Endothelial cell of umbilical vein (primary cell): ENCODE measurements around the gene DHX16. TPM values are rescaled to one million over a fixed set of nuclear protein-coding genes. Genes with fewer than 3 reads are reported as not detected.
A peak's percentile ranks its signal among the peaks of the same experiment; 100 is the strongest.

Source experiments
- BruUV-seq: library from RNA; stranded (reverse); fragments of 400-500 nt; replicated peaks from 2 replicates; lab custom pipeline; 2021; lab: Mats Ljungman, UMichigan
- CTCF ChIA-PET: fragments of 300-600, 350-600 bp; sonication (Branson Sonifier 250); formaldehyde crosslinking; loops from one replicate; lab custom pipeline; 2021; ENCODE audit warnings: antibody characterized with exemption, inconsistent platforms; lab: Charles Lee
- POLR2A ChIA-PET: fragments of 300-600, 350-600 bp; sonication (Branson Sonifier 250); formaldehyde crosslinking; loops from one replicate; lab custom pipeline; 2021; ENCODE audit warnings: antibody characterized with exemption, inconsistent platforms; lab: Charles Lee
- DNase-seq: peaks from one replicate; pipeline ENCODE4 v3.0.0-alpha.2; 2011; ENCODE audit warnings: low read depth, low spot score
- FAIRE-seq: peaks from 2 replicates; lab custom pipeline; 2011; peaks lifted over from hg19 to GRCh38; lab: Jason Lieb, UNC
- H2AFZ ChIP-seq: 2 replicates; pipeline ENCODE4 v1.6.0; 2012; ENCODE audit warnings: low read depth, low read length, control low read depth, inconsistent platforms
- H3K27ac ChIP-seq: 2 replicates; pipeline ENCODE4 v1.5.1; 2011; ENCODE audit warnings: low read depth, mild to moderate bottlenecking, control low read depth, low read length, moderate library complexity; ENCODE audit not compliant: insufficient read depth
- H3K27me3 ChIP-seq, 2 experiments: 2 replicates each; pipeline versions ENCODE4 v1.6.0 to v1.6.1; 2011; ENCODE audit warnings: low read length in 2 of 2, mixed read lengths in 1 of 2; ENCODE audit not compliant: control insufficient read depth in 2 of 2, insufficient read depth in 2 of 2
- H3K36me3 ChIP-seq, 2 experiments: 2 replicates in 1 of 2; 3 replicates in 1 of 2; pipeline ENCODE4 v1.5.1; 2011; ENCODE audit warnings: low read length in 2 of 2, mild to moderate bottlenecking in 1 of 2, moderate library complexity in 1 of 2; ENCODE audit not compliant: control insufficient read depth in 2 of 2, insufficient read depth in 2 of 2; ENCODE audit errors: extremely low read depth in 1 of 2
- H3K4me1 ChIP-seq: 3 replicates; pipeline ENCODE4 v1.5.1; 2011; ENCODE audit warnings: mild to moderate bottlenecking, low read length; ENCODE audit not compliant: control insufficient read depth, insufficient read depth; ENCODE audit errors: extremely low read depth
- H3K4me2 ChIP-seq: 2 replicates; pipeline ENCODE4 v1.6.1; 2011; ENCODE audit warnings: low read length, control low read depth, mixed read lengths; ENCODE audit not compliant: insufficient read depth
- H3K4me3 ChIP-seq, 3 experiments: fragments of 200-600 bp in 1 of 3; sonication (generic), shearing (Covaris generic) in 1 of 3; replicated peaks in 1 of 3; 2 replicates each; pipeline ENCODE4 v1.5.1; 2011 to 2016; ENCODE audit warnings: control low read depth in 3 of 3, low read length in 3 of 3, mild to moderate bottlenecking in 2 of 3, inconsistent platforms in 1 of 3, low read depth in 1 of 3, moderate library complexity in 1 of 3; ENCODE audit not compliant: insufficient read depth in 1 of 3
- H3K79me2 ChIP-seq: 2 replicates; pipeline ENCODE4 v1.6.0; 2012; ENCODE audit warnings: low read length, inconsistent platforms; ENCODE audit not compliant: control insufficient read depth, insufficient read depth
- H3K9ac ChIP-seq: replicated peaks from 2 replicates; pipeline ENCODE3; 2011; ENCODE audit warnings: low read length, control low read depth; ENCODE audit not compliant: insufficient read depth; ENCODE audit errors: extremely low read depth
- H3K9me1 ChIP-seq: replicated peaks from 3 replicates; pipeline ENCODE4 v1.6.0; 2011; ENCODE audit warnings: mild to moderate bottlenecking, low read length; ENCODE audit not compliant: control insufficient read depth, insufficient read depth; ENCODE audit errors: extremely low read depth
- H3K9me3 ChIP-seq: replicated peaks from 2 replicates; pipeline ENCODE4 v1.5.1; 2012; ENCODE audit warnings: low read length, inconsistent platforms; ENCODE audit not compliant: control insufficient read depth, insufficient read depth
- H4K20me1 ChIP-seq: replicated peaks from 2 replicates; pipeline ENCODE3; 2011; ENCODE audit warnings: mild to moderate bottlenecking, low read length; ENCODE audit not compliant: control insufficient read depth, insufficient read depth; ENCODE audit errors: extremely low read depth
- GATA2 ChIP-seq: IDR thresholded peaks from 2 replicates; pipeline ENCODE4 v1.7.0; 2011; ENCODE audit warnings: low read depth, mild to moderate bottlenecking, moderate library complexity, mixed read lengths, low read length; ENCODE audit not compliant: insufficient read length, insufficient read depth
- JUN ChIP-seq: IDR thresholded peaks from 2 replicates; pipeline ENCODE4 v1.6.1; 2011; ENCODE audit warnings: borderline replicate concordance, low read depth; ENCODE audit not compliant: insufficient read length, insufficient read depth
- POLR2AphosphoS5 ChIP-seq: IDR thresholded peaks from 2 replicates; pipeline ENCODE4 v1.6.1; 2012; ENCODE audit warnings: low read depth, mild to moderate bottlenecking, control low read depth, low read length, moderate library complexity; ENCODE audit not compliant: insufficient read depth
- dilution Hi-C: fragments of 300-500 bp; cut with MboI; formaldehyde crosslinking; loops from one replicate; pipeline ENCODE4 v1.15.0; 2019; ENCODE audit warnings: low sequenced_read_pairs; ENCODE audit not compliant: extremely low pct_ligation_motif_present
- intact Hi-C: fragments of 100-400 bp; cut with micrococcal nuclease; formaldehyde crosslinking; loops from one replicate; pipeline ENCODE4 v1.10.0; 2022
- polyA plus RNA-seq, 4 experiments: library from polyadenylated mRNA; depleted of rRNA in 3 of 4; stranded (reverse) in 3 of 4; unstranded in 1 of 4; fragments of >200 nt; gene quantifications; 2 replicates each; pipeline versions ENCODE4 v1.2.1 to v1.2.3, GENCODE V29; 2011 to 2012; ENCODE audit warnings: missing spikeins in 1 of 4
- total RNA-seq: library from RNA; stranded (reverse); gene quantifications from 2 replicates; pipeline ENCODE4 v1.2.3, GENCODE V29; 2021
- TF ChIP-seq, protein P1 (sequence below): IDR thresholded peaks from 2 replicates; pipeline ENCODE4 v1.6.1; 2011; ENCODE audit not compliant: insufficient read depth, insufficient read length
- TF ChIP-seq, protein P2 (sequence below), 2 donors: IDR thresholded peaks; 1 replicate in 1 of 2; 2 replicates in 1 of 2; pipeline ENCODE4 v1.5.1; 2011; ENCODE audit warnings: low read length in 2 of 2, mild to moderate bottlenecking in 2 of 2, moderate library complexity in 2 of 2, control low read depth in 1 of 2, inconsistent platforms in 1 of 2, low read depth in 1 of 2; ENCODE audit not compliant: insufficient read depth in 1 of 2; ENCODE audit errors: extremely low read depth in 1 of 2

The DHX16 gene
- total and polyA plus RNA-seq, 2 donors (not counting 3 experiments of a cell fraction or from before 2014, with no cell fraction given) = 38.2 to 66.5 TPM

DNA sequence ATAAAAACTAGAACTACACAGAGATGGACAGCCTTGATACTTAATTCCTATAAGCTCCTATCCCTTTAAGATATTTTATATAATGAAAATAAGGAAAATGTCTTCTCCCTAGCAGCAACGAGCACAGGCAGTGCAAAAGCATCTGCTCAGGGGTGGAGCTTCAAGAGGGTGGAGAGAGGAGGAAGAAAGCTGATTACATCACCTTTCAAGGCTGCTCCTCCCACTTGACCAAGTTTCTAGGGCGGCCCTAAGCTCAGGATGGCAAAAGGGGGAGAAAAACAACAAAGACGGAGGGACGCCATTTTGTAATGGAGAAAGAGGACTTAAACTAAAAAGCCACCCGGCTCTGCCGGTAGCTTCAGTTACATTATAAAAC is 58.0 kb downstream of the DHX16 start:
- peak overlapping the region; percentile 99 for H3K4me2 ChIP-seq
- CTCF ChIA-PET = interaction anchor here (0.6 to 4.5 kb wide), 7 partner anchors 14 to 290 kb away, joined by 3 to 44 read pairs (median 5); no protein-coding TSS in a partner anchor
- POLR2A ChIA-PET = interaction anchor here (0.6 to 4.1 kb wide), 17 partner anchors 9 to 1128 kb away, joined by 3 to 63 read pairs (median 5); partner anchors contain the start of genes ABCF1, ATAT1, DHX16 and MDC1
- BruUV-seq = no TSS peak
- H3K36me3 ChIP-seq = peaks cover 2 to 7% of the 10 kb centered on the region in 2 experiments
- DNase-seq (peak; percentile 98), FAIRE-seq (peak; percentile 84)
- H4K20me1 ChIP-seq = no peaks in the 10 kb centered on the region
- peak overlapping the region; percentile 86 for H3K27ac ChIP-seq
- TF ChIP-seq JUN = peak; percentile 53
- TF ChIP-seq, protein P1, sequence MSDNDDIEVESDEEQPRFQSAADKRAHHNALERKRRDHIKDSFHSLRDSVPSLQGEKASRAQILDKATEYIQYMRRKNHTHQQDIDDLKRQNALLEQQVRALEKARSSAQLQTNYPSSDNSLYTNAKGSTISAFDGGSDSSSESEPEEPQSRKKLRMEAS = no peak
- TF ChIP-seq, protein P2, sequence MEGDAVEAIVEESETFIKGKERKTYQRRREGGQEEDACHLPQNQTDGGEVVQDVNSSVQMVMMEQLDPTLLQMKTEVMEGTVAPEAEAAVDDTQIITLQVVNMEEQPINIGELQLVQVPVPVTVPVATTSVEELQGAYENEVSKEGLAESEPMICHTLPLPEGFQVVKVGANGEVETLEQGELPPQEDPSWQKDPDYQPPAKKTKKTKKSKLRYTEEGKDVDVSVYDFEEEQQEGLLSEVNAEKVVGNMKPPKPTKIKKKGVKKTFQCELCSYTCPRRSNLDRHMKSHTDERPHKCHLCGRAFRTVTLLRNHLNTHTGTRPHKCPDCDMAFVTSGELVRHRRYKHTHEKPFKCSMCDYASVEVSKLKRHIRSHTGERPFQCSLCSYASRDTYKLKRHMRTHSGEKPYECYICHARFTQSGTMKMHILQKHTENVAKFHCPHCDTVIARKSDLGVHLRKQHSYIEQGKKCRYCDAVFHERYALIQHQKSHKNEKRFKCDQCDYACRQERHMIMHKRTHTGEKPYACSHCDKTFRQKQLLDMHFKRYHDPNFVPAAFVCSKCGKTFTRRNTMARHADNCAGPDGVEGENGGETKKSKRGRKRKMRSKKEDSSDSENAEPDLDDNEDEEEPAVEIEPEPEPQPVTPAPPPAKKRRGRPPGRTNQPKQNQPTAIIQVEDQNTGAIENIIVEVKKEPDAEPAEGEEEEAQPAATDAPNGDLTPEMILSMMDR (IDR thresholded peaks at IDR 0.05; ENCODE audit: extremely low read depth in 1 of 2, insufficient read depth in 1 of 2, low read depth in 1 of 2, low read length in 2 of 2) = no peak
- TF ChIP-seq POLR2AphosphoS5 = peak; percentile 13
- no peak for TF ChIP-seq GATA2
- H3K4me3 ChIP-seq = peak overlapping the region in 2 of 3 experiments; percentile 65 to 84
- intact Hi-C loops = loop anchor here (1.0 to 5.0 kb wide), 3 partner anchors 58 to 133 kb away; partner anchors contain the start of gene DHX16
- dilution Hi-C loops = no loop called here
- peaks cover 21% of the 10 kb centered on the region for H3K4me1 ChIP-seq
- no peak overlapping the region for H2AFZ ChIP-seq
- peaks cover 40% of the 10 kb centered on the region for H3K79me2 ChIP-seq
- no peaks in the 10 kb centered on the region for H3K27me3 ChIP-seq
- H3K9me3 ChIP-seq = no peaks in the 10 kb centered on the region
- H3K9me1 ChIP-seq = no peaks in the 10 kb centered on the region
- peak overlapping the region; percentile 99 for H3K9ac ChIP-seq
